Endometrial microvascular endothelial cells (primary cell): ENCODE results near the gene TIMM50. TPM values are rescaled to one million over a fixed set of nuclear protein-coding genes. Genes with fewer than 3 reads are reported as not detected.
"Not testable (repeated sequence)": the region's sequence is repeated elsewhere in the genome, so short reads cannot be mapped to it uniquely, and the experiment has no call there.

Source experiments
- in situ Hi-C: cut with HindIII; loops from 2 replicates; pipeline ENCODE4 v1.10.0; 2017; ENCODE audit warnings: low sequenced_read_pairs, low pct_unique_long_range_greater_than_20kb; ENCODE audit errors: inconsistent ontology term
- total RNA-seq: library from RNA; depleted of rRNA; stranded (reverse); fragments of >200 nt; gene quantifications from one replicate; pipeline ENCODE4 v1.2.3, GENCODE V29; 2015; ENCODE audit errors: inconsistent ontology term

Gene TIMM50
- total RNA-seq, 1 donor from 2014 or later: 102 TPM

DNA sequence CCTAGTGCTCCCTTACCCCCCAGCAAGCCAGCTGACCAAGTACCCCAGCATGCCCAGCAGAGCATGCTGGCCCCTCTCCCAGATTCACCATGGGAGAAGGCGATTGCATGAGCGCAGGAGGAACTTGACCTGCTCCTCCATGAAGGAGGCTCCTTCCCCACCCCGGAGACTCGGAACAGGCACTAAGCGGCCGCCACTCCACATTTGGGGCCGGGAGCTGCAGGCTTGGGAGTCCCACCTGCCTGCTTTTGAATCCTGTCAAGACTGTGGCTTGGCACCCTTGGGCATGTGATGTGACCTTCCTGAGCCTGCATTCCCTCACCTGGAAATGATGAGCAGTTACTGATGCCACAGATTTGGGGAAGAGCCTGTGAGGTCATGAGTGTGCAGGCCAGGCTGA lies 12.7 kb upstream of the TIMM50 start:
- in situ Hi-C loops: no loop called here

DNA sequence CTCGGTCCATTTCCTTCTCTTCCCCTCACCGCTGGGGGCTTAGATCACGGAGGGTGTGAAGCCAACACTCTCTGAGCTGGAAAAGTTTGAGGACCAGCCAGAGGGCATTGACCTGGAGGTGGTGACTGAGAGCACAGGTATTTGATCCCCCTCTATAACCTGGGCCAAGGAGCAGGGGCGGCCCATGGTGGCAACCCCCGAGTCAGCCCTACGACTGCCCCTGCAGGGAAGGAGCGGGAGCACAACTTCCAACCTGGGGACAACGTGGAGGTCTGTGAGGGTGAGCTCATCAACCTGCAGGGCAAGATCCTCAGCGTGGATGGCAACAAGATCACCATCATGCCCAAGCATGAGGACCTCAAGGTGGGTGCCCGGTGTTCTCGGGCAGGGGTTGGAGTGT lies 11.6 kb upstream of the TIMM50 start:
- in situ Hi-C loops: no loop called here

GRCh38 chr19:39469567-39469966 lies 11.1 kb upstream of the TIMM50 start:
- in situ Hi-C loops: no loop called here

DNA sequence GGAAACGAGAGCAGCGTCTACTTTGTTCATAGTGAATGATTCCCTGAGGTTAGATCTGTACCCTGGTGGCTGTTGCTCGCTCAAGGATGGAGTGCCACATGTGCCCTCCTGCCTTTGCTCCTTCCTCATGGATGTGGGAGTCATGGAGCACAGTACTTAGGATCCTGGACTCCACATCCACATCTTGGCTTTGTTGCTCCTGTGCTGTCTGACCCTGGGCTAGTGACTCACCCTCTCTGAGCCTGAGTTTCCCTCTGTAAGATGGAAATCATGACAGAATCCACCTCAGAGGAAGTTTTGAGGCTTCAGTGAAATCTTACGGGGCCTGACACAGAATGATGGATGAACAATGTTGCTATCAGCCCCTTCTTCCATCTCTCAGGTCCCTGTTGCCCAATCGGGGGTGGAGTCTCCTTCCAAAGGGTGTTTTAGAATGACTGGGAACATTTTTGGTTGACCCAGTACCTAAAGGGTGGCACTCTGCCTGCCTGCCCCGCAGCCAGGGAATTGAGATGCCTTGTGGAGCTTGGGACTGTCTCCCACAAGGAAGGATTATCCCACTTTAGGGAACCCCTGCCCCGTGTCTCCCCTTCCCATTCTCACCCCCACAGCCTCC lies 9.8 kb upstream of the TIMM50 start:
- in situ Hi-C loops: no loop called here

- in situ Hi-C loops: no loop called here
These were observed 8.7 kb upstream of the TIMM50 start for GRCh38 chr19:39471756-39472536.

- in situ Hi-C loops: no loop called here
These were observed 7.7 kb upstream of the TIMM50 start for GRCh38 chr19:39472746-39473442.

GRCh38 chr19:39473443-39473960 lies 7.1 kb upstream of the TIMM50 start:
- in situ Hi-C loops: no loop called here

DNA sequence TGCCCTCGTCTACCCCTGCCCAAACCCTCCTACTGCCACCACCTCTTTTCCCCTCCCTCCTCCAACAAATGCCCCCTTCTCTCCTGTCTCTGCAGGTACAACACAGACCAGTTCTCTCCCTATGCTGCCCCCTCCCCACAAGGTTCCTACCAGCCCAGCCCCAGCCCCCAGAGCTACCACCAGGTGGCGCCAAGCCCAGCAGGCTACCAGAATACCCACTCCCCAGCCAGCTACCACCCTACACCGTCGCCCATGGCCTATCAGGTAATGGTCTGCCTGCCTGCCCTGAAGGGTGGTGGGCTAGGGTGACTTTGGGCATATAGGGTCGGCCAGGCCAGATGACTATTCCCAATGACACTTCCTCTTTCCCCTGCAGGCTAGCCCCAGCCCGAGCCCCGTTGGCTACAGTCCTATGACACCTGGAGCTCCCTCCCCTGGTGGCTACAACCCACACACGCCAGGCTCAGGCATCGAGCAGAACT lies 6.5 kb upstream of the TIMM50 start:
- in situ Hi-C loops: no loop called here

- in situ Hi-C loops: no loop called here
These were observed 4.9 kb upstream of the TIMM50 start for GRCh38 chr19:39475748-39476147.

GRCh38 chr19:39479319-39479801 lies 1.3 kb upstream of the TIMM50 start:
- in situ Hi-C loops: not testable (repeated sequence)

- in situ Hi-C loops: no loop called here
These were observed 722 bp upstream of the TIMM50 start for GRCh38 chr19:39479916-39480315.

DNA sequence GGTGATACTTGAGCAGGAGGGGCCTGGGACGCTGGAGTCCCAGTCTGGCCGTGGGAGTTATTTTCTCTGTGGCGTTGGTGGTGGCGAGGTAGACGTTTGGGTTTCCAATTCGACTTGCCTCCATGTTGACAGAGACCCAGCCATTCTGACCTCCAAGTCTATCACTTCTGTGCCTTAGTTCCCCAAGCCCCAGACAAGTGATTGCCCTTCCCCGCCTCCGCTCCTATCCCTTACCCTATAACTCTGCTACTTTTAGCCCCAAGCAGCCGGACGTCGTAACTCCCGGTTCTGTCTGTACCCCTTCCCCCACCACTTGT lies 549 bp downstream of the TIMM50 start:
- in situ Hi-C loops: no loop called here

- in situ Hi-C loops: no loop called here
These were observed 1.0 kb downstream of the TIMM50 start for GRCh38 chr19:39481676-39482075.

- in situ Hi-C loops: no loop called here
These were observed 2.5 kb downstream of the TIMM50 start for GRCh38 chr19:39483141-39483540.

- in situ Hi-C loops: no loop called here
These were observed 9.1 kb downstream of the TIMM50 start for GRCh38 chr19:39489756-39490155.

DNA sequence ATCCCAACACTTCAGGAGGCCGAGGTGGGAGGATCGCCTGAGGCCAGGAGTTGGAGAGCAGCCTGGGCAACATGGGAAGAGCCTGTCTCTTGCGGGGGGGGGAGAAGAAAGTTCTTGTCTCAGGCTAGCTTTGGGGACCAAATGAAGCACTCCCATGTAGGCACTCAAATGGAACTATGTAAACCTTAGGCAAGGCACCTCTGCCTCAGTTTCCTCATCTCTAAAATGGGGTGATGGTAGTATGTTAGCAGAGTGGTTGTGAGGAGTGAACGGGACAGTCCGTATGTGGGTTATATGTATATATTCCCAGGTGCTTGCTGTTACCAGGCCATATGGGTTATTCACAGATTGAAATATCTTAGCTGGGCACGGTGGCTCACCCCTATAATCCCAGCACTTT lies 11.6 kb downstream of the TIMM50 start:
- in situ Hi-C loops: no loop called here

DNA sequence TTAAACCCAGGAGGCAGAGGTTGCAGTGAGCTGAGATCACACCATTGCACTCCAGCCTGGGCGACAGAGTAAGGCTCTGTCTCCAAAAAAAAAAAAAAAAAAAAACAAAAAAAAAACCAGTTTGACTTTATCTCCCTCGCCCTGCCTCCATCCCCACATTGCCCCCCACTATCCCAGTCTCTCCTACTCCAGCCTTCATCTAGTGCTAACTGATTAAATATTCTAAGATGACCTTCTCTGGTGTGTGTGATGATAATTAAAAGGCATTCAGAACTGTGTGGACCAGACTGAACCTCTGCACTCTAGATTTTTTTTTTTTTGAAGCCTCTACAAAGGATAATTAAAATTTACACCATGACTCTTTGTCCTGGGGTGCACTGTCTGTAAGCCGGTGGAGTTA lies 12.2 kb downstream of the TIMM50 start:
- in situ Hi-C loops: no loop called here

DNA sequence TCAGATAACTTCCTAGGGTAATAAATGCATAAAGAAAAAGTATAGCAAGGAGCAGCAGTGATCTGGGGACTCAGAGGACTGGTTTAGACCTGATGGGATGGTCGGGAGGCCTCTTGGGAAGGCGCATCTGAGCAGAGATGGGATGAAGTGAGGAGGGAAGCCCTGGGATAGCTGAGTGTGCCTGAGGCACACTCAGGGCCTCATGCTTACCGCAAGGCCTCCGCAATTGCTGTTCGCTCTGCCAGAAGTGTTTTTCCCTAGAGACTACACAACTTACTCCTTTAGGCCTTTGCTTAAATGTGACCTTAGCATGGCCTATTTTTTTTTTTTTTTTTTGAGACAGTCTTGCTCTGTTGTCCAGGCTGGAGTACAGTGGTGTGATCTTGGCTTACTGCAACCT lies 14.0 kb downstream of the TIMM50 start:
- in situ Hi-C loops: no loop called here

DNA sequence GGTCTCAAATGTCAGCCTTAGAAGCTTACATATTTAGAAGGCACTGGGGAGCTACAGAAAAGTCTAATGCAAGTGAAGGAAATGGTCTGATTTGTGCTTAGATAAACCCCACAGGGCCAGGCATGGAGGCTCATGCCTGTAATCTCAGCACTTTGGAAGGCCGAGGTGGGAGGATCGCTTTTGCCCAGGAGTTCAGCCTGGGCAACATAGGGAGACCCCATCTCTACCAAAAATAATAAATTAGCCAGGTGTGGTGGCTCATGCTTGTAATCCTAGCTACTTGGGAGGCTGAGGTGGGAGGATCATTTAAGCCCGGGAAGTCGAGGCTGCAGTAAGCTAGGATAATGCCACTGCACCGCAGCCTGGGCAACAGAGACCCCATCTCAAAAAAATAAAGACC lies 15.4 kb downstream of the TIMM50 start:
- in situ Hi-C loops: no loop called here

- in situ Hi-C loops: no loop called here
These were observed 17.0 kb downstream of the TIMM50 start for GRCh38 chr19:39497701-39497995.
